COLO829 (cell line): ENCODE measurements around the gene MALRD1.

ENCODE experiments used
- DNase-seq: peaks from one replicate; pipeline ENCODE4 v3.0.0; 2012; ENCODE audit warnings: low spot score

Gene MALRD1

GRCh38 chr10:19654576-19654975, 606.0 kb downstream of the MALRD1 start:
- DNase-seq = no peak

GRCh38 chr10:19656420-19657042, 607.9 kb downstream of the MALRD1 start:
- no peak for DNase-seq

GRCh38 chr10:19658131-19658530, 609.5 kb downstream of the MALRD1 start:
- DNase-seq = no peak

GRCh38 chr10:19658622-19659233, 610.1 kb downstream of the MALRD1 start:
- DNase-seq = no peak

GRCh38 chr10:19659920-19660655, 611.5 kb downstream of the MALRD1 start:
- DNase-seq = no peak

GRCh38 chr10:19663344-19663743, 614.7 kb downstream of the MALRD1 start:
- no peak for DNase-seq

- no peak for DNase-seq
Observed at GRCh38 chr10:19668116-19668515, 619.5 kb downstream of the MALRD1 start.

GRCh38 chr10:19676063-19676462, 627.5 kb downstream of the MALRD1 start:
- DNase-seq = no peak

- DNase-seq = no peak
Observed at GRCh38 chr10:19683356-19683755, 634.8 kb downstream of the MALRD1 start.

GRCh38 chr10:19683960-19684359, 635.4 kb downstream of the MALRD1 start:
- DNase-seq = no peak

- DNase-seq = no peak
Observed at GRCh38 chr10:19688344-19688743, 639.7 kb downstream of the MALRD1 start.

- no peak for DNase-seq
Observed at GRCh38 chr10:19689231-19689630, 640.6 kb downstream of the MALRD1 start.

GRCh38 chr10:19699299-19699698, 650.7 kb downstream of the MALRD1 start:
- DNase-seq = no peak

GRCh38 chr10:19701427-19702052, 652.9 kb downstream of the MALRD1 start:
- no peak for DNase-seq

GRCh38 chr10:19702215-19702614, 653.6 kb downstream of the MALRD1 start:
- no peak for DNase-seq

- no peak for DNase-seq
Observed at GRCh38 chr10:19704544-19704943, 655.9 kb downstream of the MALRD1 start.

GRCh38 chr10:19705250-19705649, 656.6 kb downstream of the MALRD1 start:
- DNase-seq = no peak

- no peak for DNase-seq
Observed at GRCh38 chr10:19706904-19707303, 658.3 kb downstream of the MALRD1 start.

GRCh38 chr10:19707376-19707775, 658.8 kb downstream of the MALRD1 start:
- DNase-seq = no peak

- DNase-seq = no peak
Observed at GRCh38 chr10:19708031-19708430, 659.4 kb downstream of the MALRD1 start.

- no peak for DNase-seq
Observed at GRCh38 chr10:19710600-19710999, 662.0 kb downstream of the MALRD1 start.

- DNase-seq = no peak
Observed at GRCh38 chr10:19713159-19713558, 664.6 kb downstream of the MALRD1 start.
